HepG2 (cell line): ENCODE measurements around the gene PRKCSH.
"Not testable (repeated sequence)": the region's sequence is repeated elsewhere in the genome, so short reads cannot be mapped to it uniquely, and the experiment has no call there.

Experiments
- AHR ChIP-seq: IDR thresholded peaks from 2 replicates; pipeline ENCODE4 v1.6.1; 2018; ENCODE audit warnings: missing genetic modification reagents, missing compliant biosample characterization
- RCOR2 ChIP-seq: IDR thresholded peaks from 2 replicates; pipeline ENCODE4 v1.6.1; 2016; ENCODE audit warnings: missing biosample characterization, missing genetic modification reagents

DNA sequence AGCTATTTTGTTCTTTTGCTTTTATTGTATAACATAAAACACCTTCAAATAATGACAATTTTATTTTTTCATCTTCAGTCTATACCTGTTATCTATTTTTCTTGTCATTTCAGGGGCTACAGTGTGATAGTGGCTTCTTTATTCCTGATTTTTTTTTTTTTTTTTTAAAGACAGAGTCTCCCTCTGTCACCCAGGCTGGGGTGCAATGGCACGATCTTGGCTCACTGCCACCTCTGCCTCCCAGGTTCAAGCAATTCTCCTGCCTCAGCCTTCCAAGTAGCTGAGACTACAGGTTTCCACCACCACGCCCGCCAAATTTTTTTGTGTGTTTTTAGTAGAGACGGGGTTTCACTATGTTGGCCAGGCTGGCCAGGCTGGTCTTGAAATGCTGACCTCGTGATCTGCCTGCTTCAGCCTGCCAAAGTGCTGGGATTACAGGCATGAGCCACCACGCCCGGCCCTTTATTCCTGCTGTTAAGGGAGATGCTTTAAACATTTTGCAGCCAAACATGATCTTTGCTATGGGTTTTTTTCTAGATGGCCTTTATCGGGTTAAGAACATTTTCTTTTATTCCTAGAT is 32.9 kb downstream of the PRKCSH start:
- TF ChIP-seq AHR, RCOR2 (CRISPR knock-in tag): not testable (repeated sequence)
